Spleen (tissue), 11 donors: ENCODE data around the gene ADGRL3. TPM values are rescaled to one million over a fixed set of nuclear protein-coding genes. Genes with fewer than 3 reads are reported as not detected.

Experiments
- DNase-seq: peaks from one replicate; pipeline ENCODE4 v3.0.0-alpha.2; 2020
- H3K27ac ChIP-seq, 8 donors: fragments of 200-600 bp; sonication (generic) in 7 of 8; 1 replicate in 4 of 8; 2 replicates in 4 of 8; pipeline versions ENCODE4 v1.5.0 to v1.8.0; 2016 to 2021; ENCODE audit warnings: inconsistent platforms in 4 of 8, mild to moderate bottlenecking in 4 of 8, moderate library complexity in 1 of 8
- H3K27me3 ChIP-seq, 7 donors: fragments of 200-600 bp; sonication (generic) in 6 of 7; replicated peaks in 1 of 7; 1 replicate in 4 of 7; 2 replicates in 3 of 7; pipeline versions ENCODE4 v1.5.0 to v1.8.0; 2016 to 2021; ENCODE audit warnings: inconsistent platforms in 3 of 7, mild to moderate bottlenecking in 1 of 7
- H3K36me3 ChIP-seq, 6 donors: fragments of 200-600 bp; sonication (generic) in 5 of 6; 1 replicate in 4 of 6; 2 replicates in 2 of 6; pipeline versions ENCODE4 v1.5.0 to v1.8.0; 2016 to 2021; ENCODE audit warnings: inconsistent platforms in 2 of 6
- H3K4me1 ChIP-seq, 6 donors: fragments of 200-600 bp; sonication (generic) in 5 of 6; 1 replicate in 3 of 6; 2 replicates in 3 of 6; pipeline versions ENCODE4 v1.5.0 to v1.8.0; 2016 to 2021; ENCODE audit warnings: inconsistent platforms in 3 of 6
- H3K4me3 ChIP-seq, 8 donors: fragments of 200-600 bp; sonication (generic) in 7 of 8; 1 replicate in 4 of 8; 2 replicates in 4 of 8; pipeline versions ENCODE4 v1.5.0 to v1.8.0; 2016 to 2021; ENCODE audit warnings: inconsistent platforms in 4 of 8, mild to moderate bottlenecking in 4 of 8, moderate library complexity in 2 of 8
- H3K9me3 ChIP-seq, 8 donors: fragments of 200-600 bp; sonication (generic) in 7 of 8; 1 replicate in 4 of 8; 2 replicates in 4 of 8; pipeline versions ENCODE4 v1.5.0 to v1.8.0; 2016 to 2021; ENCODE audit warnings: inconsistent platforms in 4 of 8
- POLR2A ChIP-seq, 3 donors: fragments of 450-650 bp; IDR thresholded peaks; one replicate each; pipeline ENCODE4 v1.5.1; 2017; ENCODE audit warnings: antibody characterized with exemption in 3 of 3, mild to moderate bottlenecking in 1 of 3
- POLR2AphosphoS5 ChIP-seq, 3 donors: sonication (generic); formaldehyde crosslinking; IDR thresholded peaks; one replicate each; pipeline ENCODE4 v1.5.1; 2017; ENCODE audit warnings: antibody characterized with exemption in 3 of 3
- WGBS, 5 donors: extraction: QIAGEN DNeasy Blood & Tissue Kit in 3 of 5; methylation state at CpG; one replicate each; pipeline versions ENCODE4 v1.1.5 to v1.1.7; 2013 to 2018; 5-methylcytosine and 5-hydroxymethylcytosine counted together
- intact Hi-C: fragments of 100-400 bp; cut with DNase I; formaldehyde crosslinking; loops from one replicate; pipeline ENCODE4 v1.15.0; 2023; ENCODE audit warnings: low total_unique reads
- polyA plus RNA-seq, 3 donors: library from polyadenylated mRNA; stranded (reverse); fragments of 200-250 nt; gene quantifications; one replicate each; pipeline ENCODE4 v1.2.1, GENCODE V29; 2013
- total RNA-seq, 7 donors: library from RNA; depleted of rRNA in 3 of 7; stranded (reverse); fragments of >200 nt in 3 of 7; fragmentation: NEBNext Ultra II Directional in 4 of 7; extraction: Animal tissue kit (Norgen Biotek cat#: 25700) in 4 of 7; gene quantifications; one replicate each; pipeline versions ENCODE4 v1.1.0 to v1.2.1, GENCODE V29; 2016 to 2021
- TF ChIP-seq, protein P1 (sequence below), 11 experiments: fragments of 200-600 bp in 7 of 11; fragments of 450-650 bp in 4 of 11; sonication (generic) in 4 of 11; IDR thresholded peaks in 8 of 11; conservative IDR thresholded peaks in 3 of 11; 1 replicate in 7 of 11; 2 replicates in 4 of 11; pipeline versions ENCODE4 v1.4.0 to v1.8.0; 2016 to 2021; ENCODE audit warnings: antibody characterized with exemption in 11 of 11, inconsistent platforms in 4 of 11, mild to moderate bottlenecking in 1 of 11
- donor health status: healthy with polysubstance abuse.
- donor health status: DM: no; HTN: no; CAD: no; lungs with moderate emphysema.
- donor health status: DM: no; HTN: no; CAD: no.
- donor health status: Bipolar disorder and iron deficiency.
- donor health status: healthy.
- donor health status: DM: no; HTN: no; CAD: no.
- donor health status: DM: yes; HTN: yes; CAD: no.

ADGRL3 gene
- total and polyA plus RNA-seq, 10 donors, result 0.09 to 0.92 (median 0.46) TPM; not detected in 1

GRCh38 chr4:61543976-61544375, 343.9 kb downstream of the ADGRL3 start:
- 63 to 95% (median 81%) methylated on average over 3 of the region's 3 CpGs for WGBS, 5 donors
- H3K9me3 ChIP-seq, result peaks cover 0 to 8% (median 0%) of the 10 kb centered on the region in 8 donors
- no peak for DNase-seq
- H3K27me3 ChIP-seq, result no peaks in the 10 kb centered on the region
- no peaks in the 10 kb centered on the region for H3K36me3 ChIP-seq
- no peak overlapping the region for H3K4me3 ChIP-seq
- TF ChIP-seq, protein P1, sequence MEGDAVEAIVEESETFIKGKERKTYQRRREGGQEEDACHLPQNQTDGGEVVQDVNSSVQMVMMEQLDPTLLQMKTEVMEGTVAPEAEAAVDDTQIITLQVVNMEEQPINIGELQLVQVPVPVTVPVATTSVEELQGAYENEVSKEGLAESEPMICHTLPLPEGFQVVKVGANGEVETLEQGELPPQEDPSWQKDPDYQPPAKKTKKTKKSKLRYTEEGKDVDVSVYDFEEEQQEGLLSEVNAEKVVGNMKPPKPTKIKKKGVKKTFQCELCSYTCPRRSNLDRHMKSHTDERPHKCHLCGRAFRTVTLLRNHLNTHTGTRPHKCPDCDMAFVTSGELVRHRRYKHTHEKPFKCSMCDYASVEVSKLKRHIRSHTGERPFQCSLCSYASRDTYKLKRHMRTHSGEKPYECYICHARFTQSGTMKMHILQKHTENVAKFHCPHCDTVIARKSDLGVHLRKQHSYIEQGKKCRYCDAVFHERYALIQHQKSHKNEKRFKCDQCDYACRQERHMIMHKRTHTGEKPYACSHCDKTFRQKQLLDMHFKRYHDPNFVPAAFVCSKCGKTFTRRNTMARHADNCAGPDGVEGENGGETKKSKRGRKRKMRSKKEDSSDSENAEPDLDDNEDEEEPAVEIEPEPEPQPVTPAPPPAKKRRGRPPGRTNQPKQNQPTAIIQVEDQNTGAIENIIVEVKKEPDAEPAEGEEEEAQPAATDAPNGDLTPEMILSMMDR (IDR thresholded peaks at IDR 0.05 in 8 of 11, conservative IDR thresholded peaks at IDR 0.05 in 3 of 11), result no peak
- TF ChIP-seq POLR2A (IDR thresholded peaks at IDR 0.05) (no peak), POLR2AphosphoS5 (IDR thresholded peaks at IDR 0.05) (no peak)
- no peak overlapping the region for H3K27ac ChIP-seq
- intact Hi-C loops, result no loop called here
- H3K4me1 ChIP-seq, result no peaks in the 10 kb centered on the region

- no peak for DNase-seq
- intact Hi-C loops, result no loop called here
- TF ChIP-seq, protein P1 (IDR thresholded peaks at IDR 0.05 in 8 of 11, conservative IDR thresholded peaks at IDR 0.05 in 3 of 11), result no peak
- no peak for TF ChIP-seq POLR2A (IDR thresholded peaks at IDR 0.05)
- no peak for TF ChIP-seq POLR2AphosphoS5 (IDR thresholded peaks at IDR 0.05)
Measured at GRCh38 chr4:61545902-61546480, 345.9 kb downstream of the ADGRL3 start.

DNA sequence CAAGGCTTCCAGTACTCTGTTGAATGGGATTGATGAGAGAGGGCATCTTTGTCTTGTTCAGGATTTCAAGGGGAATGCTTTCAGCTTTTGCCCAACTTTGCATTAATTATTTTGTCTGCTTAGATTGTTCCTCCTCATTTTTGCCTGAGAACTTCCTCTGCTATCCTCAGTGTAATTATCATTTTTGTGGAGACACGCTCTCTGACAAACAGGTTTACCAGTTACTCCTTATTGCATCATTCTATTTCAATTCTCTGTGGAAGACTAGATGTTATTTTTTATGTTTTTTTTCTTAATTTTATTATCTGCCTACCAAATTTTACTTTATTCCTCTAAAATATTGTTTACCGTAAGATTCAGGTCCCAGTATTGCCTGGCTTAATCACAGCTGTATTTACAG, 349.2 kb downstream of the ADGRL3 start:
- WGBS, 5 donors, result 85 to 93% (median 91%) methylated on average over 2 of the region's 2 CpGs
- intact Hi-C loops, result no loop called here
- H3K36me3 ChIP-seq, result no peaks in the 10 kb centered on the region
- TF ChIP-seq, protein P1 (IDR thresholded peaks at IDR 0.05 in 8 of 11, conservative IDR thresholded peaks at IDR 0.05 in 3 of 11), result no peak
- no peak for TF ChIP-seq POLR2AphosphoS5 (IDR thresholded peaks at IDR 0.05)
- TF ChIP-seq POLR2A (IDR thresholded peaks at IDR 0.05), result no peak
- no peak overlapping the region for H3K4me3 ChIP-seq
- H3K27ac ChIP-seq, result no peak overlapping the region
- no peaks in the 10 kb centered on the region for H3K4me1 ChIP-seq
- H3K27me3 ChIP-seq, result no peaks in the 10 kb centered on the region
- peaks cover 0 to 3% (median 0%) of the 10 kb centered on the region in 8 donors for H3K9me3 ChIP-seq
- DNase-seq, result no peak

More at GRCh38 chr4:61545902-61546480, 345.9 kb downstream of the ADGRL3 start:
- H3K4me3 ChIP-seq, result no peak overlapping the region
- H3K27ac ChIP-seq, result no peak overlapping the region
- H3K36me3 ChIP-seq, result no peaks in the 10 kb centered on the region
- H3K4me1 ChIP-seq, result no peaks in the 10 kb centered on the region
- no peaks in the 10 kb centered on the region for H3K27me3 ChIP-seq
- H3K9me3 ChIP-seq, result peaks cover 0 to 3% (median 0%) of the 10 kb centered on the region in 8 donors
- 86 to 91% (median 90%) methylated on average over 3 of the region's 3 CpGs for WGBS, 5 donors

- no peak for DNase-seq
- TF ChIP-seq POLR2AphosphoS5 (IDR thresholded peaks at IDR 0.05) (no peak), POLR2A (IDR thresholded peaks at IDR 0.05) (no peak)
- TF ChIP-seq, protein P1 (IDR thresholded peaks at IDR 0.05 in 8 of 11, conservative IDR thresholded peaks at IDR 0.05 in 3 of 11), result no peak
Measured at GRCh38 chr4:61553557-61554125, 353.5 kb downstream of the ADGRL3 start.

More at GRCh38 chr4:61553557-61554125, 353.5 kb downstream of the ADGRL3 start:
- 85 to 96% (median 90%) methylated on average over 1 of the region's 1 CpG for WGBS, 5 donors
- no peak overlapping the region for H3K4me3 ChIP-seq
- no peaks in the 10 kb centered on the region for H3K36me3 ChIP-seq
- intact Hi-C loops, result no loop called here
- no peaks in the 10 kb centered on the region for H3K9me3 ChIP-seq
- H3K27ac ChIP-seq, result no peak overlapping the region
- no peaks in the 10 kb centered on the region for H3K4me1 ChIP-seq
- no peaks in the 10 kb centered on the region for H3K27me3 ChIP-seq
